Measurements from ENCODE around the gene RAB6B. TPM values are rescaled to one million over a fixed set of nuclear protein-coding genes. Genes with fewer than 3 reads are reported as not detected.

Gene RAB6B
- polyA plus RNA-seq, 2 of the 4 experiments (the other 2 are of a cell fraction), result 2.4 to 2.5 TPM

DNA sequence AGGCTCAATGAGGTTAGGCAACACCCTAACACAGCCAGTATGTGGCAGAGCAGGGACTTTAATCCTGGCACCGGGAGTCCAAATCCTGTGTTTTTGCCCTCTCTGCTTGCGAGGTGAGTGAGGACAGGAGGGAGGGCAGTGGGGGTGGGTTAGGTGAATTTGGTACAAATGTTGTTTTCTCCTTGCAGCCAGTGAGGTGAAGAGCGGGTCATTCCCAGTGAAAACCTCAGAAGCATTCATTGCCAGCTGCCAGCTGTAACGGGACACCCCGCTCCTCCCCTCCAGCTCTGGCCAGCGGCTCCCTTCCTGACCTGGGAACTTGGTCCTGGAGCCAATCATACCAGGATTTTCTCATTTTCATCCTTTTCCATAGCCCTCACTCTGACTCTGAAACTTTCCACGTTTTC is 45.7 kb upstream of the RAB6B start:
- CTCF ChIA-PET, result interaction anchor here (0.6 to 2.8 kb wide), 2 partner anchors 11 to 47 kb away, joined by 3 to 11 read pairs; no protein-coding TSS in a partner anchor
- FAIRE-seq, result no peak
- POLR2A ChIA-PET, result no interaction called here

GRCh38 chr3:133940536-133940935 is 44.9 kb upstream of the RAB6B start:
- FAIRE-seq, result no peak
- H3K4me2 ChIP-seq, result no peak overlapping the region
- ATAC-seq, result no peak
- WGBS (ENCODE audit: missing lambda C conversion rate), result 69% methylated on average over 10 of the region's 10 CpGs
- TF ChIP-seq, protein P1, sequence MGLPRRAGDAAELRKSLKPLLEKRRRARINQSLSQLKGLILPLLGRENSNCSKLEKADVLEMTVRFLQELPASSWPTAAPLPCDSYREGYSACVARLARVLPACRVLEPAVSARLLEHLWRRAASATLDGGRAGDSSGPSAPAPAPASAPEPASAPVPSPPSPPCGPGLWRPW (IDR thresholded peaks at IDR 0.05), result no peak
- TF ChIP-seq TFCP2L1 (CRISPR knock-in tag; IDR thresholded peaks at IDR 0.05) (no peak), HOXB13 (CRISPR knock-in tag; IDR thresholded peaks at IDR 0.05; ENCODE audit: low read depth) (no peak), ZNF302 (CRISPR knock-in tag; IDR thresholded peaks at IDR 0.05) (no peak), ZFP36 (IDR thresholded peaks at IDR 0.05; ENCODE audit: borderline replicate concordance, partially characterized antibody) (no peak), SMC3 (IDR thresholded peaks at IDR 0.05) (no peak), HEYL (CRISPR knock-in tag; IDR thresholded peaks at IDR 0.05) (no peak), MYC (IDR thresholded peaks at IDR 0.05; ENCODE audit: borderline replicate concordance, low read length) (no peak), RCOR1 (IDR thresholded peaks at IDR 0.05; ENCODE audit: low read depth, low read length) (no peak), NFE2L2 (conservative IDR thresholded peaks at IDR 0.05; ENCODE audit: low read length) (no peak)
- TF ChIP-seq, protein P2, sequence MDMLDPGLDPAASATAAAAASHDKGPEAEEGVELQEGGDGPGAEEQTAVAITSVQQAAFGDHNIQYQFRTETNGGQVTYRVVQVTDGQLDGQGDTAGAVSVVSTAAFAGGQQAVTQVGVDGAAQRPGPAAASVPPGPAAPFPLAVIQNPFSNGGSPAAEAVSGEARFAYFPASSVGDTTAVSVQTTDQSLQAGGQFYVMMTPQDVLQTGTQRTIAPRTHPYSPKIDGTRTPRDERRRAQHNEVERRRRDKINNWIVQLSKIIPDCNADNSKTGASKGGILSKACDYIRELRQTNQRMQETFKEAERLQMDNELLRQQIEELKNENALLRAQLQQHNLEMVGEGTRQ (IDR thresholded peaks at IDR 0.05), result no peak
- TF ChIP-seq, protein P3, sequence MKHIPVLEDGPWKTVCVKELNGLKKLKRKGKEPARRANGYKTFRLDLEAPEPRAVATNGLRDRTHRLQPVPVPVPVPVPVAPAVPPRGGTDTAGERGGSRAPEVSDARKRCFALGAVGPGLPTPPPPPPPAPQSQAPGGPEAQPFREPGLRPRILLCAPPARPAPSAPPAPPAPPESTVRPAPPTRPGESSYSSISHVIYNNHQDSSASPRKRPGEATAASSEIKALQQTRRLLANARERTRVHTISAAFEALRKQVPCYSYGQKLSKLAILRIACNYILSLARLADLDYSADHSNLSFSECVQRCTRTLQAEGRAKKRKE (CRISPR knock-in tag; IDR thresholded peaks at IDR 0.05; ENCODE audit: low read depth), result no peak
- TF ChIP-seq, protein P4, sequence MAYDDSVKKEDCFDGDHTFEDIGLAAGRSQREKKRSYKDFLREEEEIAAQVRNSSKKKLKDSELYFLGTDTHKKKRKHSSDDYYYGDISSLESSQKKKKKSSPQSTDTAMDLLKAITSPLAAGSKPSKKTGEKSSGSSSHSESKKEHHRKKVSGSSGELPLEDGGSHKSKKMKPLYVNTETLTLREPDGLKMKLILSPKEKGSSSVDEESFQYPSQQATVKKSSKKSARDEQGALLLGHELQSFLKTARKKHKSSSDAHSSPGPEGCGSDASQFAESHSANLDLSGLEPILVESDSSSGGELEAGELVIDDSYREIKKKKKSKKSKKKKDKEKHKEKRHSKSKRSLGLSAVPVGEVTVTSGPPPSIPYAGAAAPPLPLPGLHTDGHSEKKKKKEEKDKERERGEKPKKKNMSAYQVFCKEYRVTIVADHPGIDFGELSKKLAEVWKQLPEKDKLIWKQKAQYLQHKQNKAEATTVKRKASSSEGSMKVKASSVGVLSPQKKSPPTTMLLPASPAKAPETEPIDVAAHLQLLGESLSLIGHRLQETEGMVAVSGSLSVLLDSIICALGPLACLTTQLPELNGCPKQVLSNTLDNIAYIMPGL (CRISPR knock-in tag; IDR thresholded peaks at IDR 0.05; ENCODE audit: borderline replicate concordance), result no peak
- no peak for DNase-seq (ENCODE audit: low read depth in 1 of 2, low spot score in 1 of 2)
- CTCF ChIA-PET, result interaction anchor here (2.8 kb wide), 1 partner anchor 11 kb away, joined by 11 read pairs; no protein-coding TSS in a partner anchor
- H3K4me3 ChIP-seq, result no peak overlapping the region
- no peak overlapping the region for H3K27ac ChIP-seq
- no peaks in the 10 kb centered on the region for H3K9me3 ChIP-seq
- H3K4me1 ChIP-seq, result peaks cover 23% of the 10 kb centered on the region
- POLR2A ChIA-PET, result no interaction called here

More for the DNA sequence above, 45.7 kb upstream of the RAB6B start:
- 61% methylated on average over 7 of the region's 7 CpGs for WGBS (ENCODE audit: missing lambda C conversion rate)
- no peak overlapping the region for H3K4me2 ChIP-seq
- TF ChIP-seq RCOR1 (IDR thresholded peaks at IDR 0.05; ENCODE audit: low read depth, low read length) (no peak), ZSCAN20 (CRISPR knock-in tag; IDR thresholded peaks at IDR 0.05) (no peak)
- TF ChIP-seq, protein P5, sequence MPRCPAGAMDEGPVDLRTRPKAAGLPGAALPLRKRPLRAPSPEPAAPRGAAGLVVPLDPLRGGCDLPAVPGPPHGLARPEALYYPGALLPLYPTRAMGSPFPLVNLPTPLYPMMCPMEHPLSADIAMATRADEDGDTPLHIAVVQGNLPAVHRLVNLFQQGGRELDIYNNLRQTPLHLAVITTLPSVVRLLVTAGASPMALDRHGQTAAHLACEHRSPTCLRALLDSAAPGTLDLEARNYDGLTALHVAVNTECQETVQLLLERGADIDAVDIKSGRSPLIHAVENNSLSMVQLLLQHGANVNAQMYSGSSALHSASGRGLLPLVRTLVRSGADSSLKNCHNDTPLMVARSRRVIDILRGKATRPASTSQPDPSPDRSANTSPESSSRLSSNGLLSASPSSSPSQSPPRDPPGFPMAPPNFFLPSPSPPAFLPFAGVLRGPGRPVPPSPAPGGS (IDR thresholded peaks at IDR 0.05), result no peak
- H3K27ac ChIP-seq, result no peak overlapping the region
- no peaks in the 10 kb centered on the region for H3K9me3 ChIP-seq
- no peak overlapping the region for H3K4me3 ChIP-seq
- DNase-seq (ENCODE audit: low read depth in 1 of 2, low spot score in 1 of 2), result no peak
- H3K4me1 ChIP-seq, result peaks cover 23% of the 10 kb centered on the region
- ATAC-seq, result no peak

GRCh38 chr3:133939463-133939835 is 43.8 kb upstream of the RAB6B start:
- no peak for DNase-seq (ENCODE audit: low read depth in 1 of 2, low spot score in 1 of 2)
- H3K4me1 ChIP-seq, result peaks cover 17% of the 10 kb centered on the region
- CTCF ChIA-PET, result interaction anchor here (0.6 to 2.8 kb wide), 2 partner anchors 7 to 10 kb away, joined by 3 to 11 read pairs; no protein-coding TSS in a partner anchor
- H3K4me2 ChIP-seq, result no peak overlapping the region
- no peaks in the 10 kb centered on the region for H3K9me3 ChIP-seq
- FAIRE-seq, result no peak
- H3K4me3 ChIP-seq, result no peak overlapping the region
- no peak overlapping the region for H3K27ac ChIP-seq
- 31% methylated on average over 1 of the region's 1 CpG for WGBS (ENCODE audit: missing lambda C conversion rate)
- POLR2A ChIA-PET, result no interaction called here
- ATAC-seq, result no peak
- TF ChIP-seq ZFP36 (IDR thresholded peaks at IDR 0.05; ENCODE audit: borderline replicate concordance, partially characterized antibody) (no peak), RFX5 (IDR thresholded peaks at IDR 0.05) (no peak), MAZ (IDR thresholded peaks at IDR 0.05; ENCODE audit: borderline replicate concordance, low read depth, low read length) (no peak), EHF (CRISPR knock-in tag; IDR thresholded peaks at IDR 0.05) (no peak)
- TF ChIP-seq, protein P6, sequence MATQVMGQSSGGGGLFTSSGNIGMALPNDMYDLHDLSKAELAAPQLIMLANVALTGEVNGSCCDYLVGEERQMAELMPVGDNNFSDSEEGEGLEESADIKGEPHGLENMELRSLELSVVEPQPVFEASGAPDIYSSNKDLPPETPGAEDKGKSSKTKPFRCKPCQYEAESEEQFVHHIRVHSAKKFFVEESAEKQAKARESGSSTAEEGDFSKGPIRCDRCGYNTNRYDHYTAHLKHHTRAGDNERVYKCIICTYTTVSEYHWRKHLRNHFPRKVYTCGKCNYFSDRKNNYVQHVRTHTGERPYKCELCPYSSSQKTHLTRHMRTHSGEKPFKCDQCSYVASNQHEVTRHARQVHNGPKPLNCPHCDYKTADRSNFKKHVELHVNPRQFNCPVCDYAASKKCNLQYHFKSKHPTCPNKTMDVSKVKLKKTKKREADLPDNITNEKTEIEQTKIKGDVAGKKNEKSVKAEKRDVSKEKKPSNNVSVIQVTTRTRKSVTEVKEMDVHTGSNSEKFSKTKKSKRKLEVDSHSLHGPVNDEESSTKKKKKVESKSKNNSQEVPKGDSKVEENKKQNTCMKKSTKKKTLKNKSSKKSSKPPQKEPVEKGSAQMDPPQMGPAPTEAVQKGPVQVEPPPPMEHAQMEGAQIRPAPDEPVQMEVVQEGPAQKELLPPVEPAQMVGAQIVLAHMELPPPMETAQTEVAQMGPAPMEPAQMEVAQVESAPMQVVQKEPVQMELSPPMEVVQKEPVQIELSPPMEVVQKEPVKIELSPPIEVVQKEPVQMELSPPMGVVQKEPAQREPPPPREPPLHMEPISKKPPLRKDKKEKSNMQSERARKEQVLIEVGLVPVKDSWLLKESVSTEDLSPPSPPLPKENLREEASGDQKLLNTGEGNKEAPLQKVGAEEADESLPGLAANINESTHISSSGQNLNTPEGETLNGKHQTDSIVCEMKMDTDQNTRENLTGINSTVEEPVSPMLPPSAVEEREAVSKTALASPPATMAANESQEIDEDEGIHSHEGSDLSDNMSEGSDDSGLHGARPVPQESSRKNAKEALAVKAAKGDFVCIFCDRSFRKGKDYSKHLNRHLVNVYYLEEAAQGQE (IDR thresholded peaks at IDR 0.05), result no peak
- TF ChIP-seq, protein P5 (IDR thresholded peaks at IDR 0.05), result no peak
- TF ChIP-seq, protein P7, sequence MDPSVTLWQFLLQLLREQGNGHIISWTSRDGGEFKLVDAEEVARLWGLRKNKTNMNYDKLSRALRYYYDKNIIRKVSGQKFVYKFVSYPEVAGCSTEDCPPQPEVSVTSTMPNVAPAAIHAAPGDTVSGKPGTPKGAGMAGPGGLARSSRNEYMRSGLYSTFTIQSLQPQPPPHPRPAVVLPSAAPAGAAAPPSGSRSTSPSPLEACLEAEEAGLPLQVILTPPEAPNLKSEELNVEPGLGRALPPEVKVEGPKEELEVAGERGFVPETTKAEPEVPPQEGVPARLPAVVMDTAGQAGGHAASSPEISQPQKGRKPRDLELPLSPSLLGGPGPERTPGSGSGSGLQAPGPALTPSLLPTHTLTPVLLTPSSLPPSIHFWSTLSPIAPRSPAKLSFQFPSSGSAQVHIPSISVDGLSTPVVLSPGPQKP (IDR thresholded peaks at IDR 0.05; ENCODE audit: low read depth, low read length), result no peak
